ENCODE measurements around the gene ACSM6.
"Not testable (repeated sequence)": the region's sequence is repeated elsewhere in the genome, so short reads cannot be mapped to it uniquely, and the experiment has no call there.

ACSM6 gene

DNA sequence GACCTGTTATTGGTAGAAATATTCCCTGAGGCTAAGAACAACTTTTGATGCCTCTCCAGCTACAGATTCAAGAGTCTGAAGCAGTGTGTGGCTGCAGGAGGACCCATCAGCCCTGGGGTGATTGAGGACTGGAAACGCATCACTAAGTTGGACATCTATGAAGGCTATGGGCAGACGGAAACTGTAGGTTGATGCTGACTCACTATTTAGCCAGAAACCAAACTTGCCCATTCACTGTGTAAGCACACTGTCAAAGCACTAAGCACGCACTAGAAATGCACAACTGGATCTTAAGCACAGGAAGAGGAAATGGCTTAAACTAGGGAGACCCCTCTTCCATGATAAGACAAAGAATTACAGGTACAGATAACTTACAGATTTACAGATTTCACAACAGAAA, 20.8 kb downstream of the ACSM6 start:
- TF ChIP-seq CTCF (IDR thresholded peaks at IDR 0.05; ENCODE audit: extremely low read depth, missing control alignments), result no peak
- DNase-seq (ENCODE audit: low spot score), result no peak

- DNase-seq (ENCODE audit: low spot score), result no peak
- TF ChIP-seq CTCF (IDR thresholded peaks at IDR 0.05; ENCODE audit: extremely low read depth, missing control alignments), result no peak
These were observed 23.4 kb downstream of the ACSM6 start for GRCh38 chr10:95217476-95217875.

GRCh38 chr10:95220539-95220938, 26.5 kb downstream of the ACSM6 start:
- no peak for TF ChIP-seq CTCF (IDR thresholded peaks at IDR 0.05; ENCODE audit: extremely low read depth, missing control alignments)
- DNase-seq (ENCODE audit: low spot score), result no peak

DNA sequence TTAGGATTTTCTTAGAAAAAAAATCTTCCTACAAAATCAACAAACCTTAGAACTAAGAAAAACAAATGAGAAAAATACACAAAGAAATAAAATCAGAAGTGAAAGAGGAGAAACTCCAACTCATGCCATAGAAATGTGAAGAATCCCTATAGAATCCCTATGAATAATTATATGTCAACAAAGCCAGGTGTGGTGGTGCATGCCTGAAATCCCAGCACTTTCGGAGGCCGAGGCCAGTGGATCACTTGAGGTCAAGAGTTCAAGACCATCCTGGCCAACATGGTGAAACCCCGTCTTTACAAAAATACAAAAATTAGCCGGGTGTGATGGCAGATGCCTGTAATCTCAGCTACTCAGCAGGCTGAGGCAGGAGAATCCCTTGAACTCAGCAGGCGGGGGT, 27.1 kb downstream of the ACSM6 start:
- TF ChIP-seq CTCF (IDR thresholded peaks at IDR 0.05; ENCODE audit: extremely low read depth, missing control alignments), result no peak
- no peak for DNase-seq (ENCODE audit: low spot score)

DNA sequence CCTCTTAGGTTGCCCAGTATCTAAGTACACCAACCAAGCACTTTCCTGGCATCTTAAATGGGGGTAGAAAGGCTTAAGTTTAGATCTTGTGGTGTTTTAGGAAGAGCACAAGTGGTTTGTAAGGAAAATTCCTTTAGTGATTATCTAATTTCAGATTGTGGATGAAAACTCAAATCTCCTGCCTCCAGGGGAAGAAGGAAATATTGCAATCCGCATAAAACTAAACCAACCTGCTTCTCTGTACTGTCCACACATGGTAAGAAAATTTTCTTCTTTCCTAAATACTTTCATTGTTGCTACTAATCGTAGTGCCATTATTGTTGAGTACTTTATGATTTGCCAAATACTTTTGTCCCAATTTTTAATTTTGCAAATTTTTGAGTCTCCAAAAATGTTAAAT, 31.1 kb downstream of the ACSM6 start:
- TF ChIP-seq CTCF (IDR thresholded peaks at IDR 0.05; ENCODE audit: extremely low read depth, missing control alignments), result no peak
- DNase-seq (ENCODE audit: low spot score), result no peak

DNA sequence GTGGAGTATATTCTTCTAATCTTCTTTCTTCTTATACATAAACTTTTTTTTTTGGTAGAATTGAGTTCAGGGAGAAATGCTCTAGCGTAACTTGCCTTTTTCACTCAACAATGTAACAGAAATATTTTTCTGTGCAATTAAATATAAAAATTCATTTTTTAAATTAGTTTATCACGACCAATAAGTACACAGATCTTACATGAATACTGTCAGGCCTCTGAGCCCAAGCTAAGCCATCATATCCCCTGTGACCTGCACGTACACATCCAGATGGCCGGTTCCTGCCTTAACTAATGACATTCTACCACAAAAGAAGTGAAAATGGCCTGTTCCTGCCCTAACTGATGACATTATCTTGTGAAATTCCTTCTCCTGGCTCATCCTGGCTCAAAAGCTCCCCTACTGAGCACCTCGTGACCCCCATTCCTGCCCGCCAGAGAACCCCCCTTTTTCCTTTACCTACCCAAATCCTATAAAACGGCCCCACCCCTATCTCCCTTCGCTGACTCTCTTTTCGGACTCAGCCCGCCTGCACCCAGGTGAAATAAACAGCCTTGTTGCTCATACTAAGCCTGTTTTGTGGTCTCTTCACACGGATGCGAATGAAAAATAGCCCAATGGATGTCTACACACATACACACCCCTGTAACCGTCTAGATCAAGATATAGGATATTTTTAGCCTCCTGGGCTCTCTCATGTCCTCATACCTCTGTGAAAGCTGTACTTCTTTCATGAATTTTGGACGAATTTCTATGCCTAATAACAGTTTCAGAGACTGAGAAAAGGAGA, 35.1 kb downstream of the ACSM6 start:
- DNase-seq (ENCODE audit: low spot score), result not testable (repeated sequence)

DNA sequence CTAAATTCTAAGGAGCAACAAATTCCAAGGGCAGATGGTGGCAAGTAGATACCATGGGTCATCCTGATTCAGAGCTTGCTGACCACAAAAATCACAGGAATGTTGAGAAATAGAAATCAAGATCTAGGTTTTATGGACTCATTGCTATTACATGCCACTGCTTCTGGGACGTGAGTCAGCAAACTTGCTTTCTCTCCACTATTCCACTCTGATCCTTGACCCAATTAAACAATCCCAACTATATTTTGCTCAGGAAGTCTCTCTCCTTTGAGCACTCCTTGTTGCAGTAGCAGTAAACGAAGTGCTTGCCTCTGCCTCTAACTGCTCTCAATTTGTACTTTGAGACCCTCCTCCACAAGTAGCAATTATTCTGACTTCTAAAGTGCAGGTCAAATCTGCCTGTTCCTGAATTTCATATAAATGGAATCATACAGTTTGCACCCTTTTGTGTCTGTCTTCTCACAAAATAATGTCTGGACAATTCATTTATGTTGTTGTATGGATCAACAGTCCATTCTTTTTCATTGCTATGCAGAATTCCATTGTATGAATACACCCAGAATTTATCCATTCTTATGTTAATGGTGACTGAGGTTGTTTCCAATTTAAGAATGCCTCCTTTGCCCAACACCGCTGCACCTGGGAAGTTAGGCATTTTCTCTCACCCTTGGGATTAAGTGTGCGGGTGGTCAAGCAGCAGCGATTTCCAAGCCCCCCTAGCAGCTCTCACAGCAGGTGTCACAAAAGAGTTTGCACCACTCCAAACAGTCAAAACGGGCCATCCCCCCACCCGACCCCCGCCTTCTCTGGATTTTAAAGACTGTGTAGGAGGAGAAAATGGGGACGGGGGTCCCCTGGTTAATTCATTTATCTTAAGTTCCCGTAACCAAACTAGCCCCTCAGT, 35.9 kb downstream of the ACSM6 start:
- DNase-seq (ENCODE audit: low spot score), result no peak

GRCh38 chr10:95230677-95231586, 36.9 kb downstream of the ACSM6 start:
- peak; percentile 47 for DNase-seq (ENCODE audit: low spot score)

More for the DNA sequence above, 35.9 kb downstream of the ACSM6 start:
- TF ChIP-seq CTCF (IDR thresholded peaks at IDR 0.05; ENCODE audit: extremely low read depth, missing control alignments), result no peak
